Fibroblast of lung (primary cell): ENCODE data around the gene SLC33A1.

Experiments
- EZH2 ChIP-seq: IDR thresholded peaks from 2 replicates; pipeline ENCODE4 v1.5.1; 2012; ENCODE audit warnings: low read length, control low read depth, mild to moderate bottlenecking; ENCODE audit errors: missing control alignments
- TF ChIP-seq, protein P1 (sequence below), 2 donors: IDR thresholded peaks in 1 of 2; conservative IDR thresholded peaks in 1 of 2; 1 replicate in 1 of 2; 2 replicates in 1 of 2; pipeline ENCODE4 v1.5.1; 2011 to 2012; ENCODE audit warnings: low read length in 2 of 2, control low read depth in 1 of 2, inconsistent platforms in 1 of 2, low read depth in 1 of 2, mild to moderate bottlenecking in 1 of 2

GRCh38 chr3:155872904-155873646 lies 18.8 kb upstream of the SLC33A1 start:
- TF ChIP-seq, protein P1, sequence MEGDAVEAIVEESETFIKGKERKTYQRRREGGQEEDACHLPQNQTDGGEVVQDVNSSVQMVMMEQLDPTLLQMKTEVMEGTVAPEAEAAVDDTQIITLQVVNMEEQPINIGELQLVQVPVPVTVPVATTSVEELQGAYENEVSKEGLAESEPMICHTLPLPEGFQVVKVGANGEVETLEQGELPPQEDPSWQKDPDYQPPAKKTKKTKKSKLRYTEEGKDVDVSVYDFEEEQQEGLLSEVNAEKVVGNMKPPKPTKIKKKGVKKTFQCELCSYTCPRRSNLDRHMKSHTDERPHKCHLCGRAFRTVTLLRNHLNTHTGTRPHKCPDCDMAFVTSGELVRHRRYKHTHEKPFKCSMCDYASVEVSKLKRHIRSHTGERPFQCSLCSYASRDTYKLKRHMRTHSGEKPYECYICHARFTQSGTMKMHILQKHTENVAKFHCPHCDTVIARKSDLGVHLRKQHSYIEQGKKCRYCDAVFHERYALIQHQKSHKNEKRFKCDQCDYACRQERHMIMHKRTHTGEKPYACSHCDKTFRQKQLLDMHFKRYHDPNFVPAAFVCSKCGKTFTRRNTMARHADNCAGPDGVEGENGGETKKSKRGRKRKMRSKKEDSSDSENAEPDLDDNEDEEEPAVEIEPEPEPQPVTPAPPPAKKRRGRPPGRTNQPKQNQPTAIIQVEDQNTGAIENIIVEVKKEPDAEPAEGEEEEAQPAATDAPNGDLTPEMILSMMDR (conservative IDR thresholded peaks at IDR 0.05 in 1 of 2, IDR thresholded peaks at IDR 0.05 in 1 of 2; ENCODE audit: low read depth in 1 of 2, low read length in 2 of 2), result no peak
- TF ChIP-seq EZH2, result no peak
